CD4-positive, alpha-beta T cell treated with Interleukin-2 at 100 ng/mL for 4 hours (primary cell): ENCODE data around the gene KHDC1L.
A peak's percentile ranks its signal among the peaks of the same experiment; 100 is the strongest.
"Not testable (repeated sequence)": the region's sequence is repeated elsewhere in the genome, so short reads cannot be mapped to it uniquely, and the experiment has no call there.

Source experiments
- DNase-seq: peaks from one replicate; pipeline ENCODE4 v3.0.0-alpha.2; 2020; ENCODE audit warnings: low spot score

KHDC1L gene

GRCh38 chr6:73204252-73204651, 21.0 kb downstream of the KHDC1L start:
- DNase-seq, result no peak

GRCh38 chr6:73203098-73203497, 22.2 kb downstream of the KHDC1L start:
- DNase-seq, result no peak

GRCh38 chr6:73200735-73201134, 24.6 kb downstream of the KHDC1L start:
- no peak for DNase-seq

- DNase-seq, result no peak
Observed at GRCh38 chr6:73200247-73200646, 25.0 kb downstream of the KHDC1L start.

GRCh38 chr6:73194744-73195143, 30.6 kb downstream of the KHDC1L start:
- no peak for DNase-seq

- not testable (repeated sequence) for DNase-seq
Observed at GRCh38 chr6:73193302-73193701, 32.0 kb downstream of the KHDC1L start.

- DNase-seq, result no peak
Observed at GRCh38 chr6:73182021-73182607, 43.2 kb downstream of the KHDC1L start.

GRCh38 chr6:73180763-73181619, 44.3 kb downstream of the KHDC1L start:
- peak; percentile 53 for DNase-seq

GRCh38 chr6:73180076-73180738, 45.1 kb downstream of the KHDC1L start:
- no peak for DNase-seq

- DNase-seq, result no peak
Observed at GRCh38 chr6:73177221-73177944, 47.9 kb downstream of the KHDC1L start.

- no peak for DNase-seq
Observed at GRCh38 chr6:73176057-73176456, 49.2 kb downstream of the KHDC1L start.

GRCh38 chr6:73174646-73175045, 50.6 kb downstream of the KHDC1L start:
- DNase-seq, result no peak
